Measurements from ENCODE around the gene RNF13. TPM values are rescaled to one million over a fixed set of nuclear protein-coding genes. Genes with fewer than 3 reads are reported as not detected.
A peak's percentile ranks its signal among the peaks of the same experiment; 100 is the strongest.

Gene RNF13
- total RNA-seq, 4 donors from 2014 or later = 48.3 to 63.6 (median 56.9) TPM

DNA sequence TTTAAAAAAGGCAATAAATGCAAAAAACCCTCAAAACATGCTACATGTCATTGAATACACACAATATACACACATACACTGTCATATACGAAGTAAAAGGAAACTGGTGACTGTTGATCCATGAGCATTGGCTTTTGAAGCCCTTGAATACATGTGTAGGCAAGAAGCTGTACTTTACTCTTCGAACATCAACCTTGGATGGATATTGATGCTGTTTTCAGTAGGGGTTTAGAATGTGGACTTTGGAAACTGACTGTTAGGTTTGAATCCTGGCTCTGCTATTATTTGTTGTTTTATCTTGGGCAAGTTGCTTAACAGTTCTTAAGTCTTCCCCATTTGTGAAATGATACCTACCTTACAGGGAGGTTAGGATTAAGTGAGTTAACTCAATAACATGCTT lies 30.5 kb downstream of the RNF13 start:
- no peaks in the 10 kb centered on the region for H3K27me3 ChIP-seq
- H3K36me3 ChIP-seq = peaks cover 0 to 9% of the 10 kb centered on the region in 2 donors
- no peak for DNase-seq
- H3K4me1 ChIP-seq = peaks cover 59 to 64% of the 10 kb centered on the region in 2 donors
- TF ChIP-seq, protein P1, sequence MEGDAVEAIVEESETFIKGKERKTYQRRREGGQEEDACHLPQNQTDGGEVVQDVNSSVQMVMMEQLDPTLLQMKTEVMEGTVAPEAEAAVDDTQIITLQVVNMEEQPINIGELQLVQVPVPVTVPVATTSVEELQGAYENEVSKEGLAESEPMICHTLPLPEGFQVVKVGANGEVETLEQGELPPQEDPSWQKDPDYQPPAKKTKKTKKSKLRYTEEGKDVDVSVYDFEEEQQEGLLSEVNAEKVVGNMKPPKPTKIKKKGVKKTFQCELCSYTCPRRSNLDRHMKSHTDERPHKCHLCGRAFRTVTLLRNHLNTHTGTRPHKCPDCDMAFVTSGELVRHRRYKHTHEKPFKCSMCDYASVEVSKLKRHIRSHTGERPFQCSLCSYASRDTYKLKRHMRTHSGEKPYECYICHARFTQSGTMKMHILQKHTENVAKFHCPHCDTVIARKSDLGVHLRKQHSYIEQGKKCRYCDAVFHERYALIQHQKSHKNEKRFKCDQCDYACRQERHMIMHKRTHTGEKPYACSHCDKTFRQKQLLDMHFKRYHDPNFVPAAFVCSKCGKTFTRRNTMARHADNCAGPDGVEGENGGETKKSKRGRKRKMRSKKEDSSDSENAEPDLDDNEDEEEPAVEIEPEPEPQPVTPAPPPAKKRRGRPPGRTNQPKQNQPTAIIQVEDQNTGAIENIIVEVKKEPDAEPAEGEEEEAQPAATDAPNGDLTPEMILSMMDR (IDR thresholded peaks at IDR 0.05 in 4 of 5, conservative IDR thresholded peaks at IDR 0.05 in 1 of 5) = no peak
- no peak for TF ChIP-seq POLR2A (IDR thresholded peaks at IDR 0.05)
- no peaks in the 10 kb centered on the region for H3K9me3 ChIP-seq
- in situ Hi-C loops (cut with MboI; ENCODE audit: low sequenced_read_pairs in 4 of 4) (no loop called here), intact Hi-C loops (cut with DNase I; ENCODE audit: low total_unique reads) (no loop called here)
- no peak for ATAC-seq
- H3K4me3 ChIP-seq = no peak overlapping the region
- no peak overlapping the region for H3K27ac ChIP-seq

DNA sequence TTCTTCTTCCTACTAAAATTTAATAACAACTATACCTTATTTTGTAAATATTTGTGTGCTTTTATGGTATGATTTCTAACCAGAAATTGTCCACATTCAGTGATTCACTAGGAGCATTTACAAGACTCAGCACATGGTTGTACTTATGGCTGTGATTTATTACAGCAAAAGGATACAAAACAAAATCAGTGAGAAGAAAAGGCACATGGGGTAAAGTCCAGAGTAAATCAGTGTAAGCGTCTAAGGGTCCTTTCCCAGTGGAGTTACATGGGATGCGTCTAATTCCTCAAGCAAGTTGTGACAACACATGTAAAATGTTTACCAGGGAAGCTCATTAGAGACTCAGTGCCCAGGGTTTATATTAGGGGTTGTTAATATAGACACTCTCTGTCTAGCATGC lies 31.1 kb downstream of the RNF13 start:
- DNase-seq = no peak
- H3K4me1 ChIP-seq = peaks cover 64 to 66% of the 10 kb centered on the region in 2 donors
- no peak overlapping the region for H3K4me3 ChIP-seq
- peaks cover 0 to 9% of the 10 kb centered on the region in 2 donors for H3K36me3 ChIP-seq
- intact Hi-C loops (cut with DNase I; ENCODE audit: low total_unique reads) = no loop called here
- in situ Hi-C loops (cut with MboI; ENCODE audit: low sequenced_read_pairs in 4 of 4) = no loop called here
- no peak overlapping the region for H3K27ac ChIP-seq
- H3K27me3 ChIP-seq = no peaks in the 10 kb centered on the region
- no peak for TF ChIP-seq POLR2A (IDR thresholded peaks at IDR 0.05)
- TF ChIP-seq, protein P1 (IDR thresholded peaks at IDR 0.05 in 4 of 5, conservative IDR thresholded peaks at IDR 0.05 in 1 of 5) = no peak
- no peak for ATAC-seq
- no peaks in the 10 kb centered on the region for H3K9me3 ChIP-seq

DNA sequence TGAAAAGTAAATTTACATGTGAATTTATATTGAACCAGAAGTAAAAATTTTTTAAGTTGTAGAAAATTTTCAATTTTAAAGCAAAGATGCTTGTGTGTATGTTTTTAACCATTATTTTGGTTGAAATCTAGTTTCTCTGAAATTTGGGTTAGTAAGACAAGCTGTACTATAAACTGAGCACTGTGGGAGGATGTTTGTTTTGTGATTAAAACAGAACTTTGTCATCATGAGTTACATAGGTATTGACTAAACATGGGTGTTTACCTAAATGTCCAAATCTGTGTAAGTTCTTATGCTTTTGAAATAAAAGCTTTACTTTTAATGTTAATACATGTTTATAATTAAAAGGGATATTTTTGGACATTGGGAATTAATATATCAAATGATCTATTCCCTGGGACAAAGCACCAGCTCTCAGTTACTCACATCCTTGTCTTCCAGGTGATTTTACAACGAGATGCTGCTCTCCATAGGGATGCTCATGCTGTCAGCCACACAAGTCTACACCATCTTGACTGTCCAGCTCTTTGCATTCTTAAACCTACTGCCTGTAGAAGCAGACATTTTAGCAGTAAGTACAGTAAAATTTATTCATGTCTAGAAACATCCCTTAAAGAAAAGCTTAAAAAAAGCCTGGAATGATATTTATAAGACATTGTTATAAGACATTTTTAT lies 32.7 kb downstream of the RNF13 start:
- intact Hi-C loops (cut with DNase I; ENCODE audit: low total_unique reads) (no loop called here), in situ Hi-C loops (cut with MboI; ENCODE audit: low sequenced_read_pairs in 4 of 4) (no loop called here)
- TF ChIP-seq, protein P1 (IDR thresholded peaks at IDR 0.05 in 4 of 5, conservative IDR thresholded peaks at IDR 0.05 in 1 of 5) = no peak
- TF ChIP-seq POLR2A (IDR thresholded peaks at IDR 0.05) = no peak
- DNase-seq (no peak), ATAC-seq (no peak)
- peaks cover 0 to 9% of the 10 kb centered on the region in 2 donors for H3K36me3 ChIP-seq
- H3K27ac ChIP-seq = no peak overlapping the region
- no peak overlapping the region for H3K4me3 ChIP-seq
- H3K9me3 ChIP-seq = no peaks in the 10 kb centered on the region
- no peaks in the 10 kb centered on the region for H3K27me3 ChIP-seq
- H3K4me1 ChIP-seq = peaks cover 55 to 59% of the 10 kb centered on the region in 2 donors

DNA sequence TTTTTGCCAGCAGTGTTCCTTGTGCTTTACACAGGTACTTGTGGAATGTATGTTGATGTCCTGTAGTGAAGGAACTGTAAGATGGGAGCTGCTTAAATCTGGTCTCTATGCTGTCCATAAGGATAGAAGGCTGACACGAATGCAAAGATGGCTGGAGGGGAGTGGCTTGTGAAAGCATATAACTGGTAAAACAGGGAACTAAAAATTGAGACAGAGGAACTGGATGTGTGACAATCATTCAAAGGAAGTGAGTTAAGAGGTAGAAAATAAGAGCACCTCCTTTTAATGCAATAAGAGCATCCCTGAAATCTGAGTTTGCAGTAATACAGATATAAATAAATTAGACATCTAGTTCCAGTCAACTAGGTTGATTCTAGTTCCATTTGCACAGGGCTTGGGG lies 35.2 kb downstream of the RNF13 start:
- ATAC-seq (no peak), DNase-seq (no peak)
- no peaks in the 10 kb centered on the region for H3K9me3 ChIP-seq
- in situ Hi-C loops (cut with MboI; ENCODE audit: low sequenced_read_pairs in 4 of 4) = no loop called here
- H3K27ac ChIP-seq = peak overlapping the region in 1 of 4 donors; percentile 3
- H3K4me1 ChIP-seq = peaks cover 37 to 43% of the 10 kb centered on the region in 2 donors
- H3K36me3 ChIP-seq = peaks cover 0 to 9% of the 10 kb centered on the region in 2 donors
- no peak overlapping the region for H3K4me3 ChIP-seq
- no peaks in the 10 kb centered on the region for H3K27me3 ChIP-seq
- no peak for TF ChIP-seq POLR2A (IDR thresholded peaks at IDR 0.05)
- TF ChIP-seq, protein P1 (IDR thresholded peaks at IDR 0.05 in 4 of 5, conservative IDR thresholded peaks at IDR 0.05 in 1 of 5) = no peak
- intact Hi-C loops (cut with DNase I; ENCODE audit: low total_unique reads) = no loop called here

All from gastrocnemius medialis (tissue), 4 donors.